ENCODE data around the gene PRKCD. TPM values are rescaled to one million over a fixed set of nuclear protein-coding genes. Genes with fewer than 3 reads are reported as not detected.

Gene PRKCD
- total RNA-seq, 1 donor from 2014 or later: 103 TPM

- Histone ChIP-seq H3K4me1 (peaks cover 81% of the 10 kb centered on the region), H3K27ac (peak overlapping the region; percentile 61), H3K36me3 (peaks cover 57% of the 10 kb centered on the region), H3K27me3 (ENCODE audit: low read depth) (no peaks in the 10 kb centered on the region), H3K4me3 (no peak overlapping the region), H3K9me3 (no peaks in the 10 kb centered on the region)
- ATAC-seq (no peak), DNase-seq (no peak)
- no peak for TF ChIP-seq CTCF (IDR thresholded peaks at IDR 0.05)
- intact Hi-C loops (cut with DNase I): no loop called here
Observed at GRCh38 chr3:53240989-53241972, 80.3 kb downstream of the PRKCD start.

DNA sequence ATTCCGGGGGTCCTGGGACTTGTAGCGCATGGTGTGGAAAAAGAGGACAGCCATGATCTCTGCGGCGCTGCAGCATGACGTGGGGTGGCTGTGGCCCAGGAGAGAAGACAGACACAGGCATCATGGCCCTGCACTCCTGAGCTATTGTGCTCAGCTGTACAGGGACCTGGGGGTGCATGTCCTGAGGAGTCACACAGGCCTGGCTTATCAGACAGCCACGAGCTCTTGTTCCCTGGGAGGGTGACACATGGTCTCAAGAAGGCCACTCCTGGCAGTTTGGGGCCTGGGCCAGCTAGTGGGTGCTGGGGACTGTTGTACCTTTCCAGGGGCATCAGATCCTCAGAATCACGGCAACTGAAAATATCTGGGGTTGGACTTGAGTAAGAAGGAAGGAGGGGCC, 81.1 kb downstream of the PRKCD start:
- H3K4me3 ChIP-seq: no peak overlapping the region
- H3K4me1 ChIP-seq: peaks cover 73% of the 10 kb centered on the region
- H3K27ac ChIP-seq: peak overlapping the region; percentile 61
- no peaks in the 10 kb centered on the region for H3K27me3 ChIP-seq (ENCODE audit: low read depth)
- intact Hi-C loops (cut with DNase I): no loop called here
- DNase-seq (no peak), ATAC-seq (peak; percentile 55 to 66)
- no peak for TF ChIP-seq CTCF (IDR thresholded peaks at IDR 0.05)
- H3K36me3 ChIP-seq: peaks cover 48% of the 10 kb centered on the region
- H3K9me3 ChIP-seq: no peaks in the 10 kb centered on the region

Other genes with a start within 250 kb of the PRKCD start
- 17.3 TPM for gene SFMBT1, start 115.1 kb upstream of the PRKCD start, total RNA-seq
- 18.3 TPM for gene RFT1, start 30.8 kb upstream of the PRKCD start, total RNA-seq
- gene TKT, start 94.8 kb downstream of the PRKCD start, total RNA-seq: 437 TPM
- 25.1 TPM for gene DCP1A, start 186.3 kb downstream of the PRKCD start, total RNA-seq

All from lower lobe of right lung (tissue), 2 donors.